GM13976 (cell line): ENCODE measurements around the gene KLK4.

Source experiments
- DNase-seq: peaks from one replicate; pipeline ENCODE4 v3.0.0; 2012; ENCODE audit warnings: low spot score
- CTCF ChIP-seq: IDR thresholded peaks from 2 replicates; pipeline ENCODE4 v1.5.1; 2012; ENCODE audit warnings: borderline replicate concordance, mild to moderate bottlenecking; ENCODE audit not compliant: insufficient read depth; ENCODE audit errors: extremely low read depth, missing control alignments, control extremely low read depth
- in situ Hi-C: fragments of 300-500 bp; cut with MboI; formaldehyde crosslinking; loops from one replicate; pipeline ENCODE4 v1.12.0; 2022; ENCODE audit warnings: low sequenced_read_pairs, mixed read lengths, inconsistent platforms; ENCODE audit not compliant: unreplicated experiment

Gene KLK4

GRCh38 chr19:50906217-50906616 lies 5.0 kb downstream of the KLK4 start:
- in situ Hi-C loops, result no loop called here
- TF ChIP-seq CTCF, result peak; percentile 69
- DNase-seq, result peak; percentile 57

GRCh38 chr19:50902640-50903039 lies 8.6 kb downstream of the KLK4 start:
- in situ Hi-C loops, result no loop called here
- no peak for DNase-seq
- no peak for TF ChIP-seq CTCF

GRCh38 chr19:50899569-50899968 lies 11.6 kb downstream of the KLK4 start:
- in situ Hi-C loops, result no loop called here
- TF ChIP-seq CTCF, result no peak
- DNase-seq, result no peak

- in situ Hi-C loops, result no loop called here
- no peak for DNase-seq
- no peak for TF ChIP-seq CTCF
These were observed 13.2 kb downstream of the KLK4 start for GRCh38 chr19:50898018-50898417.

GRCh38 chr19:50897612-50898011 lies 13.6 kb downstream of the KLK4 start:
- peak; percentile 8 for TF ChIP-seq CTCF
- in situ Hi-C loops, result no loop called here
- no peak for DNase-seq

GRCh38 chr19:50897191-50897607 lies 14.0 kb downstream of the KLK4 start:
- no peak for DNase-seq
- in situ Hi-C loops, result no loop called here
- no peak for TF ChIP-seq CTCF
